ENCODE data around the gene CACNG4. TPM values are rescaled to one million over a fixed set of nuclear protein-coding genes. Genes with fewer than 3 reads are reported as not detected.

CACNG4 gene
- total RNA-seq, 1 donor from 2014 or later, result not detected

- DNase-seq (ENCODE audit: low spot score), result no peak
Observed at GRCh38 chr17:67016039-67016762, 51.7 kb downstream of the CACNG4 start.

- DNase-seq (ENCODE audit: low spot score), result no peak
Observed at GRCh38 chr17:67017910-67018309, 53.4 kb downstream of the CACNG4 start.

- DNase-seq (ENCODE audit: low spot score), result no peak
Observed at GRCh38 chr17:67018471-67019434, 54.2 kb downstream of the CACNG4 start.

- no peak for DNase-seq (ENCODE audit: low spot score)
Observed at GRCh38 chr17:67019809-67020208, 55.3 kb downstream of the CACNG4 start.

- no peak for DNase-seq (ENCODE audit: low spot score)
Observed at GRCh38 chr17:67020293-67020766, 55.8 kb downstream of the CACNG4 start.

GRCh38 chr17:67021196-67021595 is 56.7 kb downstream of the CACNG4 start:
- DNase-seq (ENCODE audit: low spot score), result no peak

GRCh38 chr17:67021743-67022450 is 57.4 kb downstream of the CACNG4 start:
- no peak for DNase-seq (ENCODE audit: low spot score)

- no peak for DNase-seq (ENCODE audit: low spot score)
Observed at GRCh38 chr17:67022451-67022810, 57.9 kb downstream of the CACNG4 start.

GRCh38 chr17:67024736-67025135 is 60.2 kb downstream of the CACNG4 start:
- DNase-seq (ENCODE audit: low spot score), result no peak

GRCh38 chr17:67025216-67025792 is 60.8 kb downstream of the CACNG4 start:
- DNase-seq (ENCODE audit: low spot score), result no peak

GRCh38 chr17:67026341-67026740 is 61.8 kb downstream of the CACNG4 start:
- DNase-seq (ENCODE audit: low spot score), result no peak

- no peak for DNase-seq (ENCODE audit: low spot score)
Observed at GRCh38 chr17:67027031-67027628, 62.6 kb downstream of the CACNG4 start.

- no peak for DNase-seq (ENCODE audit: low spot score)
Observed at GRCh38 chr17:67030641-67031040, 66.1 kb downstream of the CACNG4 start.

- no peak for DNase-seq (ENCODE audit: low spot score)
Observed at GRCh38 chr17:67032382-67032781, 67.9 kb downstream of the CACNG4 start.

- no peak for DNase-seq (ENCODE audit: low spot score)
Observed at GRCh38 chr17:67032985-67033384, 68.5 kb downstream of the CACNG4 start.

- DNase-seq (ENCODE audit: low spot score), result no peak
Observed at GRCh38 chr17:67033613-67034012, 69.1 kb downstream of the CACNG4 start.

- no peak for DNase-seq (ENCODE audit: low spot score)
Observed at GRCh38 chr17:67035131-67036083, 70.9 kb downstream of the CACNG4 start.

- DNase-seq (ENCODE audit: low spot score), result no peak
Observed at GRCh38 chr17:67038861-67039365, 74.4 kb downstream of the CACNG4 start.

- DNase-seq (ENCODE audit: low spot score), result no peak
Observed at GRCh38 chr17:67040652-67041051, 76.1 kb downstream of the CACNG4 start.
